NCI-H1930 (cell line): Measurements from ENCODE around the gene ASIP.
"Not testable (repeated sequence)": the region's sequence is repeated elsewhere in the genome, so short reads cannot be mapped to it uniquely, and the experiment has no call there.

ENCODE experiments used
- DNase-seq, 2 experiments: peaks; one replicate each; lab custom pipeline; 2025; lab: John Stamatoyannopoulos, UW

ASIP gene

DNA sequence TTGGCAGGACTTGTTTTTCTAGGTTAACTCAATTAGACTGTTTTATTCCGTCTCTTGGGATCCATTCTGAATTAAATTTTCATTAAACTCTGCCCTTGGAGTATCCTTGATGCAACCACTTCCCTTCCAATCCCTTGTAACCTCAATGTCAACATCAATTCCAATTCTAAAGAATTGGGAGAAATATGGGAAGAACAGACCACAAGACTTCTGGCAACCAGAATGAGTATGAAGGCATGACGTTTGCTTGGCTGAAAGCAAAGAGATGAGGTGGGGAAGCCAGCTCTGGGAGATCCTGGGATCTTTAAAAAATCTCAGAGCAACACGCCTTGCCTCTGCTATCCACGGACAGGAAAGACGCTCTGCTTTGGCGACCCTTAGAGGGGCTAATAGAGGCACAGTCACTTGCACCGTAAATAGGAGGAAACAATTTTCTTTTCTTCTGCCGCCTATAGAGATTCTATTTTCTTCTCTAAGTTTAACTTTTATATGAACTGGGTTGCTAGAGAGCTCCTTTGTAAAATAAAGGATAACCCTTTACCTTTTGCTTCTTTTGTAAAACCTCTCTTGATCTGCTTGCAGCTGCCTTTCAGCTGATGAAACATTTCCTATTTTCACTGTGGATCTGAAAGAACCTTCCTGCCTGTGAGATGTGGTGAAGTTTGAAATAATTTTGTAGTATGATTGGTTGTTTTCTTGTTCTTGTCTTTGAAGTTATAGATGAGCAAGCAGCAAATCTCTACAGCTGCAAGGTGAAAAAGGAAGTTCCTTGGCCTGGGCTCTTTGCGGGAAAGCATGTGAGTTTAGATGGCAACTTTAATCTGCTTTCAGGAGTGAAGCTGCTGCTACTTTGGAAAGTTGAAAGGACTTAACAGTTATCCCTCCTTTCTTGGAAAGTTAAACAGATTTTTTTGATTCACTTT, at the start of gene ASIP:
Gene ASIP (plus strand): TSS at position 731 of the 923 bp plus-strand sequence. CDS start 18,952 bp downstream, outside the sequence.
- DNase-seq, result no peak

GRCh38 chr20:34193051-34193450, 48.2 kb upstream of the ASIP start:
- no peak for DNase-seq

- DNase-seq, result no peak
Measured at GRCh38 chr20:34199183-34199582, 42.0 kb upstream of the ASIP start.

DNA sequence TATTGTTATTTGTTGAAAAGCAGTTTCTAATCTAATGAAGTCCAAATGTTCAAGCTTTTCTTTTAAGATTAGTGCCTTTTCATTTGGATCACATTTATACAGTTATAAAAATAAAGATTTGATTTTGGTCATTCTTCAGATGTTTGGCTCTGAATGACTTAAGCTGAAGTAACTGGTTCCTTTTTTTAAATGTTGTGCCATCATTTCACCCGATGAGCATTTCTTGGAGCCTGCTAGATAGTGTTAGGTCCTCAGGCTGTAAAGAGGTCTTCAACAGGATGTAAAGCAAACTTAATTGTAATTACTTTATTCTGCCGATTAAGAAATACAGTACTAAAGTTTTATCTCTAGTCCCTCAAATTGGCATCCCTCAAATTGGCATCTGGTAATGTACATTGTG, 41.2 kb upstream of the ASIP start:
- DNase-seq, result no peak

- DNase-seq, result no peak
Measured at GRCh38 chr20:34201531-34201930, 39.7 kb upstream of the ASIP start.

DNA sequence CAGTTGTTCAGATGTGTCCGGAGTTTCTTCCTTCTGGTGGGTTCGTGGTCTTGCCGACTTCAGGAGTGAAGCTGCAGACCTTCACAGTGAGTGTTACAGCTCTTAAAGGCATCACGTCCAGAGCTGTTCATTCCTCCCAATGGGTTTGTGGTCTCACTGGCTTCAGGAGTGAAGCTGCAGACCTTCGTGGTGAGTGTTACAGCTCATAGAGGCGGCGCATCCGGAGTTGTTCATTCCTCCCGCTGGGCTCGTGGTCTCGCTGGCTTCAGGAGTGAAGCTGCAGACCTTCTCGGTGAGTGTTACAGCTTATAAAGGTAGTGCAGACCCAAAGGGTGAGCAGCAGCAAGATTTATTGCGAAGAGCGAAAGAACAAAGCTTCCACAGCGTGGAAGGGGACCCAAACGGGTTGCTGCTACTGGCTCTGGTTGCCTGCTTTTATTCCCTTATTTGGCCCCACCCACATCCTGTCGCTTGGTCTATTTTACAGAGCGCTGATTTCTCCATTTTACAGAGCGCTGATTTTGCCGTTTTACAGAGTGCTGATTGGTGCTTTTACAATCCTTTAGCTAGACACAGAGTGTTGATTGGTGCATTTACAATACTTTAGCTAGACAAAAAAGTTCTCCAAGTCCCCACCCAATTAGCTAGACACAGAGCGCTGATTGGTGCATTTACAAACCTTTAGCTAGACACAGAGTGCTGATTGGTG, 35.9 kb upstream of the ASIP start:
- DNase-seq, result peak; percentile 39 to 42

DNA sequence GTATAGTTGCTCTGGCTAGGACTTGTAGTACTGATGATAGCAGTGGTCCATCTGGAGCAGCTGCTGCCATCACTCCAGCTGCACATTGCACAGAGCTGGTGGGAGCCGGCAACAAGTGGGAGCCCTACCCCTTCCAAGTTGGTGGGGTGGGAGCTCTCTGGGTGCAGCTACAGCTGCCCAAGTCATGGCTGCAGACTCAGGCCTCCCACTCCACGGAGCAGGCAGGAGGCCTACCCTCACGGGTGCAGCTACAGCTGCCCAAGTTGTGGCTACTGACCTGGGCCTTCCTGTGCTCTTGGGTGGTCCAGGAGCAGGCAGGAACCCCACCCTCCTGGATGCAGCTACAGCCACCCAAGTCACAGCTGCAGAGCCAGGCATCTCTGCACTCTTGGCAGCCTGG, 32.1 kb upstream of the ASIP start:
- no peak for DNase-seq

- DNase-seq, result no peak
Measured at GRCh38 chr20:34210271-34210670, 31.0 kb upstream of the ASIP start.

- DNase-seq, result no peak
Measured at GRCh38 chr20:34211591-34211990, 29.6 kb upstream of the ASIP start.

- DNase-seq, result no peak
Measured at GRCh38 chr20:34213213-34213612, 28.0 kb upstream of the ASIP start.

DNA sequence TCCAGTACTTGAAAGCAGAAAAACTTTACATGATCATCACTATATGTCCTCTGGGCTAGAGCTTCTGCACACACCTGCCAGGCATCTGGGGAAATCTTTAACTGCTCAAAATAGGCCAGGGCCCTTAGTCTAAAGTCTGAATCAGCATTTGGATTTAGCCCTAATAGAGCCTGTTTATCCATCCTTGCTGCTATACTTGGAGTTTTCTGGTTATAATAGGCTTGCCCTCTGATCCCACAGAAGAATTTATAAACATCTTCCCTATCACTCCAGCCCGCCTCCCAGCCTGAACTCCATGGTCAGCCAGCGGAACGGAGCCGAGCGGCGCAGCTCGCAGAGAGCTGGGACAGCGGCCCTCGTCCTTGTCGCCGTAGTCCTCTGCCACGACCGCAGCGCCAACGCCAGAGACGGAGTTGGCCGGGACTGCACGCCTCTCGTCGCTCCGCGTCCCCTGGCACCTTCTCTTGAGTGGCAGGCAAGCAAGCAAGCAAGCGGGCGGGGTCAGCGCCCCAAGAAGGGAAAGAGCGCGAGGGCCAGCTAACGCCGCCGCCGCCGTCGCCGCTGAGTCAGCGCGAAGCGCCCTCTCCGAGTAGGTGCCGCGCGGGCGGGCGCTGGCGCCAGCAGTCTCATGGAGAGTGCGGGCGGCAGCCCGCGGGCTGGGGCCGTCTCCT, 25.4 kb upstream of the ASIP start:
- peak; percentile 80 to 82 for DNase-seq

- DNase-seq, result no peak
Measured at GRCh38 chr20:34216382-34216742, 24.9 kb upstream of the ASIP start.

- no peak for DNase-seq
Measured at GRCh38 chr20:34220561-34220960, 20.7 kb upstream of the ASIP start.

DNA sequence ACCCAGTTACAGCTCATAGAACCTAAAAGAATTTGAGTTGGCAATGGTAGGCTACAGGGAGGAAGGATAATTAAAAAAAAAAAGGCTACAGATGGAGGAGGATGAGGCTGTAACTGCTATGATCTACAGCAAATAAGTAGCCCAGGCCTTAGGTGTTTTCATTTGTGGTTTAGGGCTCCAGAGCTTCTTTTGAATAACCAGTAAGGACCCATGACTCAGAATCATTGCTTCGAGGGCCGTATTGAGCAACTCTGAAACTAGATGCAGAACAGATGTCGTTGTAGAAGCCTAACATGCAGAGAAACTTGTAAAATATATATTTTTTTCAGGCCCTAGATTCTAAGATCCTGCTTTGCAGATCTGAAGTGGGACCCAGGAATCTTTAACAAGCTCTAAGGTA, 19.0 kb upstream of the ASIP start:
- no peak for DNase-seq

GRCh38 chr20:34224251-34224650, 17.0 kb upstream of the ASIP start:
- DNase-seq, result not testable (repeated sequence)

DNA sequence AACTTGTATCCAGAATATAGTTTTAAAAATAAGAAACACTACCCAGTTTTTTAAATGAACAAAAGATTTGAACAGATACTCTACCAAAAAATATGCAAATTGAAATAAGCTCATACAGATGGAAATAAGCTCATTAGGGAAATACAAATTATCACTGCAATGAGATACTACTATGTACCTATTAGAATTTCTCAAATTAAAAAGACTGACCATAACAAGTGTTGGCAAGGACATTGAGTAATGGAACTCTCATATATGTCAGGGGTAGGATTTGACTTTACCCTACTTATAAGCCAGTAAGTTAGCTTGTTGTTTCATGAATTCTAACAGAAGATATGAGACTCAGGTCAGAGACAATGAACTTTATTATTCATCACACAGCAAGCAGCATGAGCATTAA, 9.6 kb upstream of the ASIP start:
- no peak for DNase-seq

- DNase-seq, result no peak
Measured at GRCh38 chr20:34232494-34233087, 8.6 kb upstream of the ASIP start.

- no peak for DNase-seq
Measured at GRCh38 chr20:34233687-34234086, 7.5 kb upstream of the ASIP start.

- no peak for DNase-seq
Measured at GRCh38 chr20:34235875-34236274, 5.3 kb upstream of the ASIP start.

DNA sequence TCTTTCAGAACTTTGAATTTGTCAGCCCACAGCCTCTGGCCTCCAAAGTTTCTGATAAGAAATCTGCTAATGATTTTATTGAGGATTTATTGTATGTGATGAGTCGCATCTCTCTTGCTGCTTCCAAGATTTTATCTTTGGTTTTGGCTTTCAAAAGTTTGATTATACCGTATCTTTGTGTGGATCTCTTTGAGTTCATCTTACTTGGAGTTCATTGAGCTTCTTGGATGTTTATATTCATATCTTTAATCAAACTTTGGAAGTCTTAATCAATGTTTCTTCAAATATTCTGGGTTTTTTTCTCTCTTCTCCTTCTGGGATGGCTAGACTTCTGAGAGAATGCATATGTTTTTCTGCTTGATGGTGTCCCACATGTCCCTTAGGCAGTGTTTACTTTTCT, 3.3 kb upstream of the ASIP start:
- no peak for DNase-seq

GRCh38 chr20:34240121-34240520, 1.1 kb upstream of the ASIP start:
- no peak for DNase-seq

DNA sequence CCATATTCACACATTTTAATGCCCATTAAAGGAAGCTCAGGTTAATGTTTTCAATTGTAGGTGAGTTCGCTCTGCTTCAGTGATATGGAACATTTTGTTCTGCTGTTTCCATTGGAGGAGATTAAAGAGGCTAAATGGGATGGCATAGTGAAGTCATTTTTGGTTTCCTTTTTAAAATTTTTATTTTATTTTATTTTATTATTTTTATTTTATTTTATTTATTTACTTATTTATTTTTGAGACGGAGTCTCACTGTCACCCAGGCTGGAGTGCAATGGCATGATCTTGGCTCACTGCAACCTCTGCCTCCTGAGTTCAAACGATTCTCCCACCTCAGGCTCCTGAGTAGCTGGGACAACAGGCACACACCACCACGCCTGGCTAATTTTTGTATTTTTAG, 792 bp downstream of the ASIP start:
- DNase-seq, result not testable (repeated sequence)
